AG04450 (cell line): Measurements from ENCODE around the gene OVOL3. TPM values are rescaled to one million over a fixed set of nuclear protein-coding genes. Genes with fewer than 3 reads are reported as not detected.
A peak's percentile ranks its signal among the peaks of the same experiment; 100 is the strongest.

Experiments
- CTCF ChIA-PET: fragments of 300-600, 350-600 bp; formaldehyde crosslinking; extraction: SDS; loops from one replicate; lab custom pipeline; 2022; ENCODE audit warnings: antibody characterized with exemption, inconsistent platforms; lab: Charles Lee
- POLR2A ChIA-PET: fragments of 350-600 bp; formaldehyde crosslinking; extraction: SDS; loops from one replicate; lab custom pipeline; 2021; ENCODE audit warnings: antibody characterized with exemption, inconsistent platforms; lab: Yijun Ruan, JAX
- DNase-seq: peaks from one replicate; pipeline ENCODE4 v3.0.0-alpha.2; 2011; ENCODE audit warnings: low read depth, low spot score
- H3K27ac ChIP-seq: one replicate; pipeline ENCODE4 v1.5.1; 2012; ENCODE audit warnings: low read depth, low read length, control low read depth
- H3K27me3 ChIP-seq: one replicate; pipeline ENCODE4 v1.6.0; 2012; ENCODE audit warnings: low read length; ENCODE audit not compliant: control insufficient read depth, insufficient read depth
- H3K4me3 ChIP-seq: 2 replicates; pipeline ENCODE4 v1.5.1; 2011; ENCODE audit warnings: mild to moderate bottlenecking, low read depth, low read length, control low read depth
- H3K9me3 ChIP-seq: 2 replicates; pipeline ENCODE4 v1.5.1; 2012; ENCODE audit warnings: low read length; ENCODE audit not compliant: control insufficient read depth, insufficient read depth
- CTCF ChIP-seq: IDR thresholded peaks from 2 replicates; pipeline ENCODE4 v1.5.1; 2011; ENCODE audit warnings: low read depth, low read length, control low read depth, inconsistent platforms
- polyA plus RNA-seq: library from polyadenylated mRNA; depleted of rRNA; stranded (reverse); fragments of >200 nt; gene quantifications from 2 replicates; pipeline ENCODE4 v1.2.3, GENCODE V29; 2011

Gene OVOL3
- polyA plus RNA-seq, 1 experiment = not detected

- no peak for TF ChIP-seq CTCF
- ChIA-PET POLR2A (interaction anchor here (1.1 kb wide), 1 partner anchor 23 kb away, joined by 3 read pairs; no protein-coding TSS in a partner anchor), CTCF (interaction anchor here (0.7 kb wide), 1 partner anchor 1102 kb away, joined by 3 read pairs; no protein-coding TSS in a partner anchor)
- no peak overlapping the region for H3K27ac ChIP-seq
- no peaks in the 10 kb centered on the region for H3K27me3 ChIP-seq
- no peaks in the 10 kb centered on the region; the same call in 1 of the 2 replicates for H3K9me3 ChIP-seq
- peak overlapping the region; percentile 96 for H3K4me3 ChIP-seq
- no peak for DNase-seq
These were observed 2.5 kb downstream of the OVOL3 start for GRCh38 chr19:36113425-36113824.

- Histone ChIP-seq H3K27me3 (no peaks in the 10 kb centered on the region), H3K9me3 (no peaks in the 10 kb centered on the region; the same call in 1 of the 2 replicates), H3K27ac (peak overlapping the region; percentile 78), H3K4me3 (peak overlapping the region; percentile 96)
- peak; percentile 2 for TF ChIP-seq CTCF
- DNase-seq = no peak
- ChIA-PET CTCF (interaction anchor here (0.7 kb wide), 1 partner anchor 1101 kb away, joined by 3 read pairs; no protein-coding TSS in a partner anchor), POLR2A (interaction anchor here (1.1 to 1.3 kb wide), 3 partner anchors 8 to 22 kb away, joined by 3 to 25 read pairs (median 4); no protein-coding TSS in a partner anchor)
These were observed 3.2 kb downstream of the OVOL3 start for GRCh38 chr19:36113894-36114720.

GRCh38 chr19:36114721-36115452, 3.9 kb downstream of the OVOL3 start, which contains the start of gene POLR2I:
TSS of gene POLR2I (minus strand) at chr19:36114875. CDS start at chr19:36114856, 19 bp downstream.
- no peak for TF ChIP-seq CTCF
- CTCF ChIA-PET = interaction anchor here (0.7 to 2.8 kb wide), 3 partner anchors 13 to 55 kb away, joined by 4 to 7 read pairs (median 6); no protein-coding TSS in a partner anchor
- H3K27ac ChIP-seq = peak within 1 kb of the TSS; percentile 78
- H3K27me3 ChIP-seq = no peaks in the 10 kb centered on the region
- no peaks in the 10 kb centered on the region; the same call in 1 of the 2 replicates for H3K9me3 ChIP-seq
- H3K4me3 ChIP-seq = peak within 1 kb of the TSS; percentile 96
- peak; percentile 99 for DNase-seq
- POLR2A ChIA-PET = interaction anchor here (0.6 to 1.3 kb wide), 8 partner anchors 9 to 100 kb away, joined by 3 to 25 read pairs (median 3); partner anchors contain the start of gene ZNF565

- ChIA-PET POLR2A (interaction anchor here (0.7 to 1.3 kb wide), 6 partner anchors 9 to 85 kb away, joined by 3 to 25 read pairs (median 3); no protein-coding TSS in a partner anchor), CTCF (interaction anchor here (0.7 to 2.8 kb wide), 4 partner anchors 12 to 116 kb away, joined by 4 to 7 read pairs (median 5); no protein-coding TSS in a partner anchor)
- peak within 1 kb of the TSS; percentile 78 for H3K27ac ChIP-seq
- DNase-seq = no peak
- H3K27me3 ChIP-seq = no peaks in the 10 kb centered on the region
- H3K4me3 ChIP-seq = peak within 1 kb of the TSS; percentile 96
- no peaks in the 10 kb centered on the region; the same call in 1 of the 2 replicates for H3K9me3 ChIP-seq
- no peak for TF ChIP-seq CTCF
These were observed 4.8 kb downstream of the OVOL3 start, which contains the start of gene TBCB for GRCh38 chr19:36115453-36116343. TSS of gene TBCB (plus strand) at chr19:36115468. CDS start at chr19:36115561, 93 bp downstream.
